SK-N-SH (cell line): ENCODE measurements around the gene MEG3. TPM values are rescaled to one million over a fixed set of nuclear protein-coding genes. Genes with fewer than 3 reads are reported as not detected.

Source experiments
- CTCF ChIA-PET: fragments of 300-600, 350-600 bp; formaldehyde crosslinking; extraction: SDS; loops from one replicate; lab custom pipeline; 2021; lab: Yijun Ruan, JAX
- POLR2A ChIA-PET: fragments of 350-600 bp; sonication (Branson Sonifier 250); formaldehyde crosslinking; extraction: SDS; loops from one replicate; lab custom pipeline; 2020; ENCODE audit warnings: antibody characterized with exemption, inconsistent platforms; lab: Yijun Ruan, JAX
- DNase-seq: peaks from one replicate; pipeline ENCODE4 v3.0.0; 2012
- H2AFZ ChIP-seq: fragments of 200-600 bp; sonication (generic); 2 replicates; pipeline ENCODE4 v1.8.1; 2016; ENCODE audit warnings: antibody characterized with exemption, mild to moderate bottlenecking, low read depth
- H3F3A ChIP-seq: fragments of 200-600 bp; sonication (generic); replicated peaks from 2 replicates; pipeline ENCODE3; 2016; ENCODE audit warnings: antibody characterized with exemption, mild to moderate bottlenecking; ENCODE audit not compliant: insufficient read depth
- H3K27ac ChIP-seq, 2 experiments: fragments of 200-500 bp in 1 of 2; fragments of 200-600 bp in 1 of 2; sonication (Bioruptor generic) in 1 of 2; sonication (generic), shearing (Covaris generic) in 1 of 2; 2 replicates each; pipeline versions ENCODE4 v1.5.1 to v1.6.1; 2014 to 2016; ENCODE audit warnings: low read depth in 2 of 2, inconsistent platforms in 1 of 2, low read length in 1 of 2, mild to moderate bottlenecking in 1 of 2, mixed read lengths in 1 of 2
- H3K27me3 ChIP-seq: fragments of 200-600 bp; sonication (generic), shearing (Covaris generic); 2 replicates; pipeline ENCODE4 v1.6.1; 2016; ENCODE audit warnings: mixed run types; ENCODE audit not compliant: insufficient read depth
- H3K36me3 ChIP-seq, 2 experiments: fragments of 200-500 bp in 1 of 2; fragments of 200-600 bp in 1 of 2; sonication (Bioruptor generic) in 1 of 2; sonication (generic) in 1 of 2; replicated peaks in 1 of 2; 2 replicates each; pipeline versions ENCODE3 to v1.5.1; 2014 to 2016; ENCODE audit warnings: low read length in 1 of 2, mild to moderate bottlenecking in 1 of 2; ENCODE audit not compliant: insufficient read depth in 2 of 2, control insufficient read depth in 1 of 2
- H3K4me1 ChIP-seq, 2 experiments: fragments of 200-500 bp in 1 of 2; fragments of 200-600 bp in 1 of 2; sonication (Bioruptor generic) in 1 of 2; sonication (generic), shearing (Covaris generic) in 1 of 2; 2 replicates each; pipeline versions ENCODE4 v1.5.1 to v1.6.1; 2014 to 2016; ENCODE audit warnings: low read depth in 1 of 2, low read length in 1 of 2, mixed run types in 1 of 2; ENCODE audit not compliant: insufficient read depth in 2 of 2, control insufficient read depth in 1 of 2
- H3K4me2 ChIP-seq: fragments of 200-600 bp; sonication (generic), shearing (Covaris generic); 2 replicates; pipeline ENCODE4 v1.6.1; 2017; ENCODE audit warnings: mixed run types
- H3K4me3 ChIP-seq, 2 experiments: fragments of 200-500 bp in 1 of 2; fragments of 200-600 bp in 1 of 2; sonication (Bioruptor generic) in 1 of 2; sonication (generic), shearing (Covaris generic) in 1 of 2; 2 replicates each; pipeline versions ENCODE4 v1.5.1 to v1.8.1; 2014 to 2016; ENCODE audit warnings: low read depth in 2 of 2, inconsistent platforms in 1 of 2, low read length in 1 of 2, mild to moderate bottlenecking in 1 of 2, mixed read lengths in 1 of 2, moderate library complexity in 1 of 2
- H3K79me2 ChIP-seq: fragments of 200-600 bp; sonication (generic); 2 replicates; pipeline ENCODE4 v1.8.1; 2017; ENCODE audit warnings: mild to moderate bottlenecking; ENCODE audit not compliant: insufficient read depth
- H3K9ac ChIP-seq: fragments of 200-600 bp; sonication (generic); 2 replicates; pipeline ENCODE4 v1.6.1; 2017; ENCODE audit warnings: mixed run types
- H3K9me2 ChIP-seq: fragments of 200-600 bp; sonication (generic); 2 replicates; pipeline ENCODE4 v1.6.1; 2017; ENCODE audit warnings: mixed run types
- H3K9me3 ChIP-seq: fragments of 200-600 bp; sonication (generic); 2 replicates; pipeline ENCODE4 v1.6.1; 2017; ENCODE audit warnings: mixed run types, mild to moderate bottlenecking, moderate library complexity
- H4K20me1 ChIP-seq: fragments of 200-600 bp; sonication (generic); 2 replicates; pipeline ENCODE4 v1.6.1; 2017; ENCODE audit warnings: mild to moderate bottlenecking, mixed run types; ENCODE audit not compliant: insufficient read depth
- EP300 ChIP-seq, 2 experiments: IDR thresholded peaks; 2 replicates each; pipeline versions ENCODE4 v1.4.0 to v1.6.1; 2012; ENCODE audit warnings: borderline replicate concordance in 1 of 2, low read depth in 1 of 2, low read length in 1 of 2
- GABPA ChIP-seq: IDR thresholded peaks from 2 replicates; pipeline ENCODE4 v1.4.0; 2012; ENCODE audit warnings: low read depth, mild to moderate bottlenecking
- GATA2 ChIP-seq: sonication (generic); formaldehyde crosslinking; IDR thresholded peaks from 2 replicates; pipeline ENCODE4 v1.5.0; 2020; ENCODE audit warnings: mild to moderate bottlenecking, missing genetic modification reagents
- MXI1 ChIP-seq: IDR thresholded peaks from 2 replicates; pipeline ENCODE4 v1.6.1; 2012; ENCODE audit warnings: mild to moderate bottlenecking, low read depth, low read length, improper control_type of control experiment
- NFIC ChIP-seq: IDR thresholded peaks from 2 replicates; pipeline ENCODE4 v1.4.0; 2012; ENCODE audit warnings: borderline replicate concordance
- RCOR1 ChIP-seq: fragments of 150-350 bp; IDR thresholded peaks from 2 replicates; pipeline ENCODE4 v1.6.1; 2017; ENCODE audit warnings: antibody characterized with exemption, low read length
- RFX5 ChIP-seq: IDR thresholded peaks from 2 replicates; pipeline ENCODE4 v1.6.1; 2012; ENCODE audit warnings: mild to moderate bottlenecking, improper control_type of control experiment, low read length
- SIN3A ChIP-seq: IDR thresholded peaks from 2 replicates; pipeline ENCODE4 v1.6.1; 2012; ENCODE audit warnings: low read depth, mild to moderate bottlenecking, low read length, moderate library complexity, borderline replicate concordance
- TCF12 ChIP-seq: IDR thresholded peaks from 2 replicates; pipeline ENCODE4 v1.4.0; 2012
- TEAD4 ChIP-seq: IDR thresholded peaks from 2 replicates; pipeline ENCODE4 v1.4.0; 2012; ENCODE audit warnings: mild to moderate bottlenecking, borderline replicate concordance; ENCODE audit not compliant: insufficient read depth
- YY1 ChIP-seq: IDR thresholded peaks from 2 replicates; pipeline ENCODE4 v1.4.0; 2012; ENCODE audit warnings: low read depth, mild to moderate bottlenecking
- WGBS: methylation state at CpG from one replicate; pipeline ENCODE4 v1.1.6; 2017; ENCODE audit warnings: low lambda C conversion rate; 5-methylcytosine and 5-hydroxymethylcytosine counted together
- polyA plus RNA-seq, 3 experiments: library from polyadenylated mRNA; depleted of rRNA; stranded (reverse); fragments of >200 nt; gene quantifications; 2 replicates each; pipeline ENCODE4 v1.2.3, GENCODE V29; 2012
- TF ChIP-seq, protein P1 (sequence below): IDR thresholded peaks from 2 replicates; pipeline ENCODE4 v1.4.0; 2012; ENCODE audit warnings: low read depth, borderline replicate concordance
- TF ChIP-seq, protein P2 (sequence below): fragments of 150-350 bp; IDR thresholded peaks from 2 replicates; pipeline ENCODE4 v1.6.1; 2016; ENCODE audit warnings: mild to moderate bottlenecking, low read depth, low read length
- TF ChIP-seq, protein P3 (sequence below): IDR thresholded peaks from 2 replicates; pipeline ENCODE4; 2012

Gene MEG3
- polyA plus RNA-seq (2012; rRNA removed) = not detected in 2 replicates
- not detected in 2 replicates for polyA plus RNA-seq (2012; cell fraction: cytosol; rRNA removed)
- polyA plus RNA-seq (2012; cell fraction: nucleus; rRNA removed) = not detected in 2 replicates

DNA sequence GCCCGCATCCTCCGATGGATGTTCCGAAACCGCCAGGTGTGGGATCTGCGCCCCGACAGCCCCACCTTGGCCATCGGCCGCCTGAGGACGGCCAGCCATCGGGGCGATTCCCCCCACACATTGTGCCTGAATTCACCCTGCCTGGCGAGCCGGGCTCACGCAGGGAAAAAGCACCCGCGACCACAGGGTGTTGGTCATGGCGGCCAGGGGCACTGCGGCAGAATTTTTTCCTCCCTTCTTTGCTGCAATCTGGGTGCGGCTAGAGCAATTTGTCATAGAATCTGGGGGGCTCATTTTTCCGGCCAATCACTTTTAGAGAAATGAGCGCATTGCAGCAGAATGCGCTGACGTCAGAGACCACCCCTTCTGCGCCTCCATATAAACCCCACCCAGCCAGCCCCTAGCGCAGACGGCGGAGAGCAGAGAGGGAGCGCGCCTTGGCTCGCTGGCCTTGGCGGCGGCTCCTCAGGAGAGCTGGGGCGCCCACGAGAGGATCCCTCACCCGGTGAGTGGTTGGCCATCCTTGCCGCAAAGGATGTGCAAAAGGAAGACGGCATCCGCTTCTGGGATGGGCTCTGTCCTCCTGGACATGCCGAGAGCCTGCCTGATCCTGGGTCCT is at the start of gene MEG3:
TSS of gene MEG3 (plus strand) at position 406 of the 619 bp plus-strand sequence.
- Histone ChIP-seq H3K27ac (no peak within 1 kb of the TSS), H3K9ac (no peak within 1 kb of the TSS), H3K4me3 (no peak within 1 kb of the TSS; a peak in 1 of 4 replicates), H3K4me2 (no peak within 1 kb of the TSS), H3F3A (no peaks in the 10 kb centered on the region), H3K4me1 (peaks cover 0 to 22% of the 10 kb centered on the region in 2 experiments; a peak in 2 of 4 replicates), H3K79me2 (no peaks in the 10 kb centered on the region), H3K9me2 (no peaks in the 10 kb centered on the region), H3K27me3 (no peaks in the 10 kb centered on the region), H3K9me3 (no peaks in the 10 kb centered on the region), H2AFZ (no peak within 1 kb of the TSS), H3K36me3 (no peaks in the 10 kb centered on the region), H4K20me1 (no peaks in the 10 kb centered on the region)
- ChIA-PET POLR2A (no interaction called here), CTCF (no interaction called here)
- 86% methylated on average over 36 of the region's 39 CpGs for WGBS
- DNase-seq = no peak
- TF ChIP-seq, protein P1, sequence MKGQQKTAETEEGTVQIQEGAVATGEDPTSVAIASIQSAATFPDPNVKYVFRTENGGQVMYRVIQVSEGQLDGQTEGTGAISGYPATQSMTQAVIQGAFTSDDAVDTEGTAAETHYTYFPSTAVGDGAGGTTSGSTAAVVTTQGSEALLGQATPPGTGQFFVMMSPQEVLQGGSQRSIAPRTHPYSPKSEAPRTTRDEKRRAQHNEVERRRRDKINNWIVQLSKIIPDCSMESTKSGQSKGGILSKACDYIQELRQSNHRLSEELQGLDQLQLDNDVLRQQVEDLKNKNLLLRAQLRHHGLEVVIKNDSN = no peak
- TF ChIP-seq GABPA (no peak), MXI1 (no peak), GATA2 (CRISPR knock-in tag) (no peak), TEAD4 (no peak), NFIC (no peak), YY1 (no peak), SIN3A (no peak), TCF12 (no peak), RFX5 (no peak), EP300 (IDR thresholded peaks at IDR 0.05; ENCODE audit: borderline replicate concordance in 1 of 2, low read depth in 1 of 2, low read length in 1 of 2) (no peak), RCOR1 (no peak)
- TF ChIP-seq, protein P2, sequence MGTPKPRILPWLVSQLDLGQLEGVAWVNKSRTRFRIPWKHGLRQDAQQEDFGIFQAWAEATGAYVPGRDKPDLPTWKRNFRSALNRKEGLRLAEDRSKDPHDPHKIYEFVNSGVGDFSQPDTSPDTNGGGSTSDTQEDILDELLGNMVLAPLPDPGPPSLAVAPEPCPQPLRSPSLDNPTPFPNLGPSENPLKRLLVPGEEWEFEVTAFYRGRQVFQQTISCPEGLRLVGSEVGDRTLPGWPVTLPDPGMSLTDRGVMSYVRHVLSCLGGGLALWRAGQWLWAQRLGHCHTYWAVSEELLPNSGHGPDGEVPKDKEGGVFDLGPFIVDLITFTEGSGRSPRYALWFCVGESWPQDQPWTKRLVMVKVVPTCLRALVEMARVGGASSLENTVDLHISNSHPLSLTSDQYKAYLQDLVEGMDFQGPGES = no peak
- TF ChIP-seq, protein P3, sequence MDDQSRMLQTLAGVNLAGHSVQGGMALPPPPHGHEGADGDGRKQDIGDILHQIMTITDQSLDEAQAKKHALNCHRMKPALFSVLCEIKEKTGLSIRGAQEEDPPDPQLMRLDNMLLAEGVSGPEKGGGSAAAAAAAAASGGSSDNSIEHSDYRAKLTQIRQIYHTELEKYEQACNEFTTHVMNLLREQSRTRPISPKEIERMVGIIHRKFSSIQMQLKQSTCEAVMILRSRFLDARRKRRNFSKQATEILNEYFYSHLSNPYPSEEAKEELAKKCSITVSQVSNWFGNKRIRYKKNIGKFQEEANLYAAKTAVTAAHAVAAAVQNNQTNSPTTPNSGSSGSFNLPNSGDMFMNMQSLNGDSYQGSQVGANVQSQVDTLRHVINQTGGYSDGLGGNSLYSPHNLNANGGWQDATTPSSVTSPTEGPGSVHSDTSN = no peak
